ENCODE results near the gene CCDC88C. TPM values are rescaled to one million over a fixed set of nuclear protein-coding genes. Genes with fewer than 3 reads are reported as not detected.

Gene CCDC88C, protein sequence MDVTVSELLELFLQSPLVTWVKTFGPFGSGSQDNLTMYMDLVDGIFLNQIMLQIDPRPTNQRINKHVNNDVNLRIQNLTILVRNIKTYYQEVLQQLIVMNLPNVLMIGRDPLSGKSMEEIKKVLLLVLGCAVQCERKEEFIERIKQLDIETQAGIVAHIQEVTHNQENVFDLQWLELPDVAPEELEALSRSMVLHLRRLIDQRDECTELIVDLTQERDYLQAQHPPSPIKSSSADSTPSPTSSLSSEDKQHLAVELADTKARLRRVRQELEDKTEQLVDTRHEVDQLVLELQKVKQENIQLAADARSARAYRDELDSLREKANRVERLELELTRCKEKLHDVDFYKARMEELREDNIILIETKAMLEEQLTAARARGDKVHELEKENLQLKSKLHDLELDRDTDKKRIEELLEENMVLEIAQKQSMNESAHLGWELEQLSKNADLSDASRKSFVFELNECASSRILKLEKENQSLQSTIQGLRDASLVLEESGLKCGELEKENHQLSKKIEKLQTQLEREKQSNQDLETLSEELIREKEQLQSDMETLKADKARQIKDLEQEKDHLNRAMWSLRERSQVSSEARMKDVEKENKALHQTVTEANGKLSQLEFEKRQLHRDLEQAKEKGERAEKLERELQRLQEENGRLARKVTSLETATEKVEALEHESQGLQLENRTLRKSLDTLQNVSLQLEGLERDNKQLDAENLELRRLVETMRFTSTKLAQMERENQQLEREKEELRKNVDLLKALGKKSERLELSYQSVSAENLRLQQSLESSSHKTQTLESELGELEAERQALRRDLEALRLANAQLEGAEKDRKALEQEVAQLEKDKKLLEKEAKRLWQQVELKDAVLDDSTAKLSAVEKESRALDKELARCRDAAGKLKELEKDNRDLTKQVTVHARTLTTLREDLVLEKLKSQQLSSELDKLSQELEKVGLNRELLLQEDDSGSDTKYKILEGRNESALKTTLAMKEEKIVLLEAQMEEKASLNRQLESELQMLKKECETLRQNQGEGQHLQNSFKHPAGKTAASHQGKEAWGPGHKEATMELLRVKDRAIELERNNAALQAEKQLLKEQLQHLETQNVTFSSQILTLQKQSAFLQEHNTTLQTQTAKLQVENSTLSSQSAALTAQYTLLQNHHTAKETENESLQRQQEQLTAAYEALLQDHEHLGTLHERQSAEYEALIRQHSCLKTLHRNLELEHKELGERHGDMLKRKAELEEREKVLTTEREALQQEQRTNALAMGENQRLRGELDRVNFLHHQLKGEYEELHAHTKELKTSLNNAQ (N-terminal part only)
- 39.9 TPM for polyA plus RNA-seq (2013)

GRCh38 chr14:91417120-91417982 lies at the start of gene CCDC88C:
Gene CCDC88C, minus strand, starts transcription at chr14:91417820. Its CDS starts 130 bp downstream, at chr14:91417690.
- WGBS (ENCODE audit: insufficient coverage): 0% methylated on average over 38 of the region's 103 CpGs
- ChIA-PET POLR2A (interaction anchor here (0.8 to 1.8 kb wide), 2 partner anchors 20 to 94 kb away, joined by 3 to 8 read pairs; no protein-coding TSS in a partner anchor), CTCF (interaction anchor here (0.9 to 17.7 kb wide), 13 partner anchors 14 to 102 kb away, joined by 3 to 268 read pairs (median 8); no protein-coding TSS in a partner anchor)
- H3K4me3 ChIP-seq (ENCODE audit: control insufficient read depth in 1 of 7, extremely low read depth in 1 of 7, insufficient read depth in 4 of 7, low read depth in 2 of 7, low read length in 6 of 7): peak within 1 kb of the TSS; percentile 74 to 91 (median 81)
- H3K27me3 ChIP-seq (replicated peaks in 2 of 5; ENCODE audit: control insufficient read depth in 4 of 5, insufficient read depth in 5 of 5, low read length in 4 of 5): no peaks in the 10 kb centered on the region
- peak within 1 kb of the TSS; percentile 69 to 81 for H3K27ac ChIP-seq (ENCODE audit: insufficient read depth in 1 of 2, low read depth in 1 of 2, low read length in 2 of 2, poor library complexity in 1 of 2, severe bottlenecking in 2 of 2)
- H3K36me3 ChIP-seq (ENCODE audit: control insufficient read depth in 4 of 4, insufficient read depth in 4 of 4, low read length in 3 of 4): peaks cover 2 to 27% (median 15%) of the 10 kb centered on the region in 4 experiments
- DNase-seq: peak; percentile 60 to 83 (median 77)
- no peaks in the 10 kb centered on the region for H3K9me3 ChIP-seq (ENCODE audit: control extremely low read depth in 1 of 5, control insufficient read depth in 4 of 5, insufficient read depth in 2 of 5, low read depth in 1 of 5, low read length in 4 of 5)
- H3K4me1 ChIP-seq (ENCODE audit: control extremely low read depth in 1 of 4, control insufficient read depth in 4 of 4, insufficient read depth in 4 of 4, low read length in 3 of 4): peaks cover 10 to 52% (median 42%) of the 10 kb centered on the region in 4 experiments

- WGBS (ENCODE audit: insufficient coverage): 100% methylated on average over 4 of the region's 4 CpGs
- Histone ChIP-seq H3K4me3 (ENCODE audit: control insufficient read depth in 1 of 7, extremely low read depth in 1 of 7, insufficient read depth in 4 of 7, low read depth in 2 of 7, low read length in 6 of 7) (no peak overlapping the region), H3K27ac (ENCODE audit: insufficient read depth in 1 of 2, low read depth in 1 of 2, low read length in 2 of 2, poor library complexity in 1 of 2, severe bottlenecking in 2 of 2) (no peak overlapping the region), H3K27me3 (replicated peaks in 2 of 5; ENCODE audit: control insufficient read depth in 4 of 5, insufficient read depth in 5 of 5, low read length in 4 of 5) (no peaks in the 10 kb centered on the region), H3K4me1 (ENCODE audit: control extremely low read depth in 1 of 4, control insufficient read depth in 4 of 4, insufficient read depth in 4 of 4, low read length in 3 of 4) (no peaks in the 10 kb centered on the region), H3K36me3 (ENCODE audit: control insufficient read depth in 4 of 4, insufficient read depth in 4 of 4, low read length in 3 of 4) (peaks cover 19 to 84% (median 51%) of the 10 kb centered on the region in 4 experiments), H3K9me3 (ENCODE audit: control extremely low read depth in 1 of 5, control insufficient read depth in 4 of 5, insufficient read depth in 2 of 5, low read depth in 1 of 5, low read length in 4 of 5) (no peaks in the 10 kb centered on the region)
- DNase-seq: no peak
- ChIA-PET CTCF (interaction anchor here (0.6 to 1.4 kb wide), 2 partner anchors 11 to 585 kb away, joined by 3 read pairs; no protein-coding TSS in a partner anchor), POLR2A (no interaction called here)
Measured at GRCh38 chr14:91466192-91466591, 48.6 kb upstream of the CCDC88C start.

GRCh38 chr14:91464615-91465205 lies 47.1 kb upstream of the CCDC88C start:
- no peak overlapping the region for H3K27ac ChIP-seq (ENCODE audit: insufficient read depth in 1 of 2, low read depth in 1 of 2, low read length in 2 of 2, poor library complexity in 1 of 2, severe bottlenecking in 2 of 2)
- no peaks in the 10 kb centered on the region for H3K4me1 ChIP-seq (ENCODE audit: control extremely low read depth in 1 of 4, control insufficient read depth in 4 of 4, insufficient read depth in 4 of 4, low read length in 3 of 4)
- no peak overlapping the region for H3K4me3 ChIP-seq (ENCODE audit: control insufficient read depth in 1 of 7, extremely low read depth in 1 of 7, insufficient read depth in 4 of 7, low read depth in 2 of 7, low read length in 6 of 7)
- ChIA-PET CTCF (interaction anchor here (1.1 to 2.2 kb wide), 2 partner anchors 10 to 15 kb away, joined by 3 to 6 read pairs; no protein-coding TSS in a partner anchor), POLR2A (interaction anchor here (0.6 kb wide), 1 partner anchor 19 kb away, joined by 3 read pairs; no protein-coding TSS in a partner anchor)
- H3K27me3 ChIP-seq (replicated peaks in 2 of 5; ENCODE audit: control insufficient read depth in 4 of 5, insufficient read depth in 5 of 5, low read length in 4 of 5): no peaks in the 10 kb centered on the region
- WGBS (ENCODE audit: insufficient coverage): 100% methylated on average over 3 of the region's 3 CpGs
- no peaks in the 10 kb centered on the region for H3K9me3 ChIP-seq (ENCODE audit: control extremely low read depth in 1 of 5, control insufficient read depth in 4 of 5, insufficient read depth in 2 of 5, low read depth in 1 of 5, low read length in 4 of 5)
- H3K36me3 ChIP-seq (ENCODE audit: control insufficient read depth in 4 of 4, insufficient read depth in 4 of 4, low read length in 3 of 4): peaks cover 22 to 84% (median 50%) of the 10 kb centered on the region in 4 experiments
- DNase-seq: no peak

DNA sequence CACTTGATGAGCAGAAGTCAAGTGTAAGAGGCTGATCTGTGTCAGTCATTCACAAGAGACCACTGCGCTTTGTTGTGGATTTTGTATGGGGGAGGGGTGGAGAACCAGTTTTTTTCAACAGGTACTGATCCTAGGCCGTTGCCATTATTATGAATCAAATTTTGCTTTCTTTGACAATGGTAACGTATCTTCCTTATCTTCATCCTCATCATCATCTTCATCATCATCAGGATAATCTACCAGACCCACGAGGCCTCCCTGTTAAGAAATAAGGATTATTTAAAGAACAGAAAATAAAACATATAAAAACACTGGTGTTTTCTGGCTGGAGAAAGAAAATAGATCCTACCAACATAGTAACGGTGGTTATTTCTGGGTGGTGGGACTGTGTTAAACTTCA lies 41.0 kb upstream of the CCDC88C start:
- H3K36me3 ChIP-seq (ENCODE audit: control insufficient read depth in 4 of 4, insufficient read depth in 4 of 4, low read length in 3 of 4): peaks cover 15 to 77% (median 49%) of the 10 kb centered on the region in 4 experiments
- ChIA-PET CTCF (no interaction called here), POLR2A (no interaction called here)
- no peak for DNase-seq
- 100% methylated on average over 2 of the region's 5 CpGs for WGBS (ENCODE audit: insufficient coverage)
- H3K9me3 ChIP-seq (ENCODE audit: control extremely low read depth in 1 of 5, control insufficient read depth in 4 of 5, insufficient read depth in 2 of 5, low read depth in 1 of 5, low read length in 4 of 5): no peaks in the 10 kb centered on the region
- H3K4me1 ChIP-seq (ENCODE audit: control extremely low read depth in 1 of 4, control insufficient read depth in 4 of 4, insufficient read depth in 4 of 4, low read length in 3 of 4): peaks cover 0 to 9% (median 0%) of the 10 kb centered on the region in 4 experiments
- no peaks in the 10 kb centered on the region for H3K27me3 ChIP-seq (replicated peaks in 2 of 5; ENCODE audit: control insufficient read depth in 4 of 5, insufficient read depth in 5 of 5, low read length in 4 of 5)
- H3K4me3 ChIP-seq (ENCODE audit: control insufficient read depth in 1 of 7, extremely low read depth in 1 of 7, insufficient read depth in 4 of 7, low read depth in 2 of 7, low read length in 6 of 7): no peak overlapping the region
- H3K27ac ChIP-seq (ENCODE audit: insufficient read depth in 1 of 2, low read depth in 1 of 2, low read length in 2 of 2, poor library complexity in 1 of 2, severe bottlenecking in 2 of 2): no peak overlapping the region

DNA sequence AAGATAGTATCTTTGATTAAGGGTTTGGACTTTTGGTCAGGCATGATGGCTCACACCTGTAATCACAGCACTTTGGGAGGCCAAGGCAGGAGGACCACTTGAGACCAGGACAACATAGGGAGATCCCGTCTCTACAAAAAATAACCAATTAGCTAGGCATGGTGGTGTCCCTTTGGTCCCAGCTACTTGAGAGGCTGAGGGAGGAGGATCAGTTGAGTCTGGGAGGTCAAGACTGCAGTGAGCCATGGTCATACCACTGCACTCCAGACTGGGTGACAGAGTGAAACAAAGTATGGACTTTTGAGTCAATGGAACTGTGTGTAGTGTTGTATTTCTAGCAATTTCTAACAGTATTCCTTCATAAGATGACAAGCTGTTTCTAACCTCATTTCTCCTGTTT lies 38.7 kb upstream of the CCDC88C start:
- Histone ChIP-seq H3K9me3 (ENCODE audit: control extremely low read depth in 1 of 5, control insufficient read depth in 4 of 5, insufficient read depth in 2 of 5, low read depth in 1 of 5, low read length in 4 of 5) (no peaks in the 10 kb centered on the region), H3K4me1 (ENCODE audit: control extremely low read depth in 1 of 4, control insufficient read depth in 4 of 4, insufficient read depth in 4 of 4, low read length in 3 of 4) (peaks cover 0 to 9% (median 0%) of the 10 kb centered on the region in 4 experiments), H3K27me3 (replicated peaks in 2 of 5; ENCODE audit: control insufficient read depth in 4 of 5, insufficient read depth in 5 of 5, low read length in 4 of 5) (no peaks in the 10 kb centered on the region), H3K36me3 (ENCODE audit: control insufficient read depth in 4 of 4, insufficient read depth in 4 of 4, low read length in 3 of 4) (peaks cover 10 to 55% (median 36%) of the 10 kb centered on the region in 4 experiments), H3K27ac (ENCODE audit: insufficient read depth in 1 of 2, low read depth in 1 of 2, low read length in 2 of 2, poor library complexity in 1 of 2, severe bottlenecking in 2 of 2) (no peak overlapping the region), H3K4me3 (ENCODE audit: control insufficient read depth in 1 of 7, extremely low read depth in 1 of 7, insufficient read depth in 4 of 7, low read depth in 2 of 7, low read length in 6 of 7) (no peak overlapping the region)
- no peak for DNase-seq
- POLR2A ChIA-PET: no interaction called here
- CTCF ChIA-PET: no interaction called here
- WGBS (ENCODE audit: insufficient coverage): 100% methylated on average over 1 of the region's 1 CpG

Data from common myeloid progenitor, CD34-positive (primary cell).